ENCODE measurements around the gene NKAPD1. TPM values are rescaled to one million over a fixed set of nuclear protein-coding genes. Genes with fewer than 3 reads are reported as not detected.
A peak's percentile ranks its signal among the peaks of the same experiment; 100 is the strongest.

NKAPD1 gene
- total and polyA plus RNA-seq, 2 of the 13 experiments (the other 11 are each of a cell fraction or from before 2014, with no cell fraction given) = 11.2 to 22.5 TPM

DNA sequence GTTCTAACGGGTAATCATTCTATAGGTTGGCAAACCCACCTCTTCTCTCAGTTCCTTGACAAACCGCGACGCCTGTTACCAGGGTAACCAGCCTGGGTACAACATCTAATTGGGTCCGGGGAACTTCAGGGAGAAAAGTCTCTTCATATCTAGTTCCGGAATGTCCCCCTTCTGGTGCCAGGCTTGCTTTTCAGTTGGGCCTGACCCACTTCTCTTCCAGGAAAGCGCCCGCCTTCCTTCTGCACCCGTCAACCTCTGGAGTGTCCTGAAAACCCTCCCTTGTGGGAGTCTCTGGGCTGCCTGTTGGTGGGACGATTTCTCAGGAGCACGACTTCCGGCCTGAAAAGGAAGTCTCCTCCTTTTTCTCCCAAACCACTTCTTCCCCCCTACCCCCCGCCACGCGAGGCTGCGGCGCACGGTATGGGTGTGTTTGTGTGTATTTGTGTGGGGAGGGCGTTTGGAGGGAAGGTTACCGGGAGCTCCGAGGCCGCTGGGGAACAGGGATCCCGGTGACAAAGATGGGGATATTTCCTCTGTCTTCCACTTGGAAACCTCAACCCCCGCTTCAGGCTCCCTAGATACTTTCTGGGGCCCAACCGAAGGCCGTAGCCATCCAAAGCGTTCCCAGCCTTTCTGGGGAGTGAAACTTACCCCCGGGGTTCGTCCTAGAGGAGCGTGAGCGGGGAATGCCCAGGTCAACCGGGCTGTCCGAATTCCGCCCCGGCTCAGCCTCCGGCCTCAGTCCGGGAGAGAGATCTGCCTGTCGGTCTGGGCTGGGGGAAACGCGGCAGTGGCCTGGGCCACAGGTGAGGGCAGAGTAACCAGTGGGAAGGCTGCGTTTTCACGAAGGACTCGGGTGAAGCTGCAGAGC lies at the start of gene NKAPD1, which contains the start of gene PIH1D2 (continued):
- TF ChIP-seq ZNF646 (CRISPR knock-in tag; IDR thresholded peaks at IDR 0.05) = no peak
- TF ChIP-seq TFDP1 (CRISPR knock-in tag; IDR thresholded peaks at IDR 0.05; ENCODE audit: borderline replicate concordance) = peak; percentile 34; the same call in 1 of the 2 replicates
- TF ChIP-seq ZNF614 (CRISPR knock-in tag; IDR thresholded peaks at IDR 0.05; ENCODE audit: borderline replicate concordance) = peak; percentile 60; the same call in 1 of the 2 replicates
- TF ChIP-seq ZSCAN20 (CRISPR knock-in tag; IDR thresholded peaks at IDR 0.05; ENCODE audit: borderline replicate concordance) = no peak
- TF ChIP-seq POGK (CRISPR knock-in tag; conservative IDR thresholded peaks at IDR 0.05) = 0 out of 2 replicates have a peak, but pooled peaks have one; percentile 57
- no peak for TF ChIP-seq GRHL1 (CRISPR knock-in tag; conservative IDR thresholded peaks at IDR 0.05)
- TF ChIP-seq, protein P1, sequence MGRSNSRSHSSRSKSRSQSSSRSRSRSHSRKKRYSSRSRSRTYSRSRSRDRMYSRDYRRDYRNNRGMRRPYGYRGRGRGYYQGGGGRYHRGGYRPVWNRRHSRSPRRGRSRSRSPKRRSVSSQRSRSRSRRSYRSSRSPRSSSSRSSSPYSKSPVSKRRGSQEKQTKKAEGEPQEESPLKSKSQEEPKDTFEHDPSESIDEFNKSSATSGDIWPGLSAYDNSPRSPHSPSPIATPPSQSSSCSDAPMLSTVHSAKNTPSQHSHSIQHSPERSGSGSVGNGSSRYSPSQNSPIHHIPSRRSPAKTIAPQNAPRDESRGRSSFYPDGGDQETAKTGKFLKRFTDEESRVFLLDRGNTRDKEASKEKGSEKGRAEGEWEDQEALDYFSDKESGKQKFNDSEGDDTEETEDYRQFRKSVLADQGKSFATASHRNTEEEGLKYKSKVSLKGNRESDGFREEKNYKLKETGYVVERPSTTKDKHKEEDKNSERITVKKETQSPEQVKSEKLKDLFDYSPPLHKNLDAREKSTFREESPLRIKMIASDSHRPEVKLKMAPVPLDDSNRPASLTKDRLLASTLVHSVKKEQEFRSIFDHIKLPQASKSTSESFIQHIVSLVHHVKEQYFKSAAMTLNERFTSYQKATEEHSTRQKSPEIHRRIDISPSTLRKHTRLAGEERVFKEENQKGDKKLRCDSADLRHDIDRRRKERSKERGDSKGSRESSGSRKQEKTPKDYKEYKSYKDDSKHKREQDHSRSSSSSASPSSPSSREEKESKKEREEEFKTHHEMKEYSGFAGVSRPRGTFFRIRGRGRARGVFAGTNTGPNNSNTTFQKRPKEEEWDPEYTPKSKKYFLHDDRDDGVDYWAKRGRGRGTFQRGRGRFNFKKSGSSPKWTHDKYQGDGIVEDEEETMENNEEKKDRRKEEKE (IDR thresholded peaks at IDR 0.05) = no peak
- peak; percentile 99 for TF ChIP-seq ASH2L (IDR thresholded peaks at IDR 0.05; ENCODE audit: insufficient read length, low read depth, low read length)
- TF ChIP-seq, protein P2, sequence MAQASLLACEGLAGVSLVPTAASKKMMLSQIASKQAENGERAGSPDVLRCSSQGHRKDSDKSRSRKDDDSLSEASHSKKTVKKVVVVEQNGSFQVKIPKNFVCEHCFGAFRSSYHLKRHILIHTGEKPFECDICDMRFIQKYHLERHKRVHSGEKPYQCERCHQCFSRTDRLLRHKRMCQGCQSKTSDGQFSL (CRISPR knock-in tag; IDR thresholded peaks at IDR 0.05) = no peak
